Thyroid gland (tissue), 4 donors: ENCODE data around the gene SLC8A1.

ENCODE experiments used
- CTCF ChIP-seq, 6 experiments: fragments of 200-600 bp in 3 of 6; fragments of 450-650 bp in 3 of 6; sonication (generic) in 3 of 6; IDR thresholded peaks; one replicate each; pipeline ENCODE4 v1.5.1; 2016 to 2019; ENCODE audit warnings: antibody characterized with exemption in 6 of 6, mild to moderate bottlenecking in 2 of 6, inconsistent platforms in 1 of 6, moderate library complexity in 1 of 6
- POLR2A ChIP-seq, 2 donors: fragments of 450-650 bp; IDR thresholded peaks; one replicate each; pipeline ENCODE4 v1.6.1; 2017; ENCODE audit warnings: antibody characterized with exemption in 2 of 2, mild to moderate bottlenecking in 2 of 2, moderate library complexity in 1 of 2

- TF ChIP-seq CTCF (IDR thresholded peaks at IDR 0.05) (no peak), POLR2A (IDR thresholded peaks at IDR 0.05) (no peak)
Measured at GRCh38 chr2:40199771-40200170, 252.1 kb downstream of the SLC8A1 start.
